ENCODE results near the gene TXNDC16.

Gene TXNDC16

DNA sequence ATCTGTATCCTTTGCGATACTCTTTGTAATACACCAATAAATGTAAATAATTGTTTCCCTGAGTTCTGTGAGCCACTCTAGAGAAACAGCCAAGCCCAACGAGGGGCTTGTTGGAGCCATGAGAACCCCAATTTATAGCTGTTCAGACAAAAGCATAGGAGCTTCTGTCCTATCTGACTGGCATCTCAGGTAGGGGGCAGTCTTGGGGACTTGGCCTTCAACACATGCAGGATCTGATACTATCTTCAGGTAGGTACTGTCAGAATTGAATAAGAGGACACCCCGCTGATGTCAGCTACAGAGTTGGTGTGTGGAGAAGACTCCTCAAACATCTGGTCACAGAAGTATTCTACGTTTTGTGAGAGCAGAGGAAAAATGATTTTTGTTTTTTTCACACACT lies 25.3 kb downstream of the TXNDC16 start:
- no peak for DNase-seq (ENCODE audit: low read depth, low spot score)
- ChIA-PET POLR2A (no interaction called here), CTCF (no interaction called here)
- TF ChIP-seq, protein P1, sequence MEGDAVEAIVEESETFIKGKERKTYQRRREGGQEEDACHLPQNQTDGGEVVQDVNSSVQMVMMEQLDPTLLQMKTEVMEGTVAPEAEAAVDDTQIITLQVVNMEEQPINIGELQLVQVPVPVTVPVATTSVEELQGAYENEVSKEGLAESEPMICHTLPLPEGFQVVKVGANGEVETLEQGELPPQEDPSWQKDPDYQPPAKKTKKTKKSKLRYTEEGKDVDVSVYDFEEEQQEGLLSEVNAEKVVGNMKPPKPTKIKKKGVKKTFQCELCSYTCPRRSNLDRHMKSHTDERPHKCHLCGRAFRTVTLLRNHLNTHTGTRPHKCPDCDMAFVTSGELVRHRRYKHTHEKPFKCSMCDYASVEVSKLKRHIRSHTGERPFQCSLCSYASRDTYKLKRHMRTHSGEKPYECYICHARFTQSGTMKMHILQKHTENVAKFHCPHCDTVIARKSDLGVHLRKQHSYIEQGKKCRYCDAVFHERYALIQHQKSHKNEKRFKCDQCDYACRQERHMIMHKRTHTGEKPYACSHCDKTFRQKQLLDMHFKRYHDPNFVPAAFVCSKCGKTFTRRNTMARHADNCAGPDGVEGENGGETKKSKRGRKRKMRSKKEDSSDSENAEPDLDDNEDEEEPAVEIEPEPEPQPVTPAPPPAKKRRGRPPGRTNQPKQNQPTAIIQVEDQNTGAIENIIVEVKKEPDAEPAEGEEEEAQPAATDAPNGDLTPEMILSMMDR (IDR thresholded peaks at IDR 0.05; ENCODE audit: insufficient read depth, low read length, missing control alignments) = no peak
- H3K4me3 ChIP-seq (ENCODE audit: low read depth, low read length) = no peak overlapping the region

DNA sequence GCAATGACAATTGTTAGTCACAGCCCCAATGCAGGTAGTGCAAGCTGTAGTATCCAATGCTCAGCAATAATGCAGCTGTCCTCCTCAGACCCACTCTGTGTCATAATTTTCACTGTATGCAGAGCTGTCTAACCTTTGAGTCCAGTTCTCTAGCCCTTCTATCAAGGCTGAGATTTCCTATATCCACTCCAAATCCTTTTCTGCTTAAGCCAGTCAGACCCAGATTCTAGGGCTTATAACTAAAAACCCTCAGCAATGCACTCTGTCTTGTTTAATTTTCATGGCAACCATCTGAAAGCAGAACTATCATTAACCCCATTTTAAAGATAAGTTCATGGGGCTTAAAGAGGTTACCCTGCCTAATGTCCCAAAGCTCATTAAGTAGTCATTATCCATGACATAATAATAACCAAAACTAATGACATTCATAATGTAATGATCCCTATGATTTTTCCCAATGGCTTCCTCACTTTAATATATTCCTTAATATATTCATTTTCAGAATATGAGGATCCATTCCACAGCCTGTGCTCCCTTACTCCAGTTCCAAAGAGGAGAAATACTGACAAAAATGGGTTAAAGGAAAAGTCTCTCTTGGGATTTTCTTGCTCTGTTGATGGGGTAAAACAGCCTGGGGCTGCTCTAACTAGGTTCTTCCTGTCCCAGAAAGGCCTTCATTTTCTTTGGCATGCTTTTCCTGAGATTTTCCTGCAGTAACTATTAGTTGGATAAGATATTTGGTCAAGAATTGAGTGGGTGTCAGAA lies 29.5 kb downstream of the TXNDC16 start:
- POLR2A ChIA-PET = no interaction called here
- CTCF ChIA-PET = interaction anchor here (1.4 kb wide), 1 partner anchor 29 kb away, joined by 5 read pairs; the partner anchor contains the start of gene TXNDC16
- no peak for DNase-seq (ENCODE audit: low read depth, low spot score)
- no peak overlapping the region for H3K4me3 ChIP-seq (ENCODE audit: low read depth, low read length)
- TF ChIP-seq, protein P1 (IDR thresholded peaks at IDR 0.05; ENCODE audit: insufficient read depth, low read length, missing control alignments) = no peak

DNA sequence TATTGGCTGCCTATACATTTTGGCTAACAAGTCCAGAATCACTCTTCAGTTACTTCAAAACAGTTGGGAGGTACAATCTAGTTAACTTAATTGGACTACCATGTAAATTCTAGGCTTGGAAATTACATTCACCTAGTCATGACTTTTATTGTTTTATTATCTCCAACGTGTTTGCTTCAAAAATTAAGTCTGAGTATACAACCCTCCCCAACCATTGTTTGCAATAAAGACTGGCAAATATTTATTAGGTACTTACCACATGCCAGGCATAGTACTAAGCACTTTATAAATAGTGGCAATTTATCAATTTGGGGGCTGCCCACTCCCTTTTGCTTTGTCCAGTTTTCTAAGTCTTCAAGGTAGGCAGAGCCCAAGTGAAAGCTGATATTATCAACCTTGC lies 30.3 kb downstream of the TXNDC16 start:
- no peak for DNase-seq (ENCODE audit: low read depth, low spot score)
- ChIA-PET POLR2A (no interaction called here), CTCF (no interaction called here)
- no peak overlapping the region for H3K4me3 ChIP-seq (ENCODE audit: low read depth, low read length)
- TF ChIP-seq, protein P1 (IDR thresholded peaks at IDR 0.05; ENCODE audit: insufficient read depth, low read length, missing control alignments) = no peak

DNA sequence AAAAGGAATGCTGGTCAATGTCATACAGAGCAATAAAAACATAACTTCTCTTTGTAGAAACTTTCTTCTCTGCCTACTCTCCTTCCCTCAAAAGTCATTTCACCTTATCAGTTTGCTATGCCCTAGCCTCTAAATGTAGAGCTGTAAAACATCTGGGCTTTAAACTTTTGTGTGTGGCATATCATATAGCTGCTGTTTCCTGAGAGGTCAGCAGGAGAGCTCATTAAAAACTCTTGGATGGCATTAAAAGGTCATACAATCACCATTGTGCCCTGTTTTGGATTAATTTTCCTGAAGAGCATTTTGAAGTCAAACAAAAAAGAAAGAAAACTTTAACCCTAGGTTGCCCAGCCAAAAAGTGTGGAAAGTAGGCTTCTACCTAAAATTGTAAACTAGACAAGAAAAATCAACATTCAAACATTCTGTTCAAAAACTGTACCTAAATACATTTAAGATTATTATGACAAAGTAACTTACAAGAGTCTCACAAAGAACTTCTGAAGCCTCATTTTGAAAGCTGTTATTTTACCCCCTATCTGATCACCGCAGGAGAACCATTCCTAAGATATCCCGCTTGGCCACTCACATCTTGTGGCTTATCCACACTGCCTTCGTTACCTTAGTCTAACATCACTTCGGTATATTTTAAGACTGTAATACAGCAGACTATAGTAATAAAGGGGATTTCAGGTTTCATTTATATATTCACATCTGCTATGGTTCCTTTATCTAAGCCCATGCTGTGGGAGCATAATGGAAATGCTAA lies 38.1 kb downstream of the TXNDC16 start:
- POLR2A ChIA-PET = no interaction called here
- TF ChIP-seq, protein P1 (IDR thresholded peaks at IDR 0.05; ENCODE audit: insufficient read depth, low read length, missing control alignments) = no peak
- no peak for DNase-seq (ENCODE audit: low read depth, low spot score)
- CTCF ChIA-PET = no interaction called here
- H3K4me3 ChIP-seq (ENCODE audit: low read depth, low read length) = no peak overlapping the region

DNA sequence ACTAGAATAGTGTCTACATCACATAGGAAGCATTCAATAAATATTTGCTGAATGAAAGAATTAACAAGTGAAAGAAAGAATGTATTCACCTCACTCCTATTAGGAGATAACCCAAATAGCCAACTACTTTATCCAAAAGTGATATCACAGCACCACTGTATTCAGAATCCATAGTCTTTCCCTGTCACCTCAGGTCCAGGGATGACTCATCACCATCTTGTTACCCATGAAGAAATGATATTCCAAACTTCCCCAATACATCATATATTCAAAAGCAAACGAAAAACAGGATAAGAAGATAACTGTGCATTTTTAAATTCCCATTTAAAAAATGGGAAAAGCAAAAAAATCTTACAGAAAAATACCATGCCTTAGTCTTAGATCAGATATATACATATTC lies 39.1 kb downstream of the TXNDC16 start:
- ChIA-PET CTCF (no interaction called here), POLR2A (no interaction called here)
- H3K4me3 ChIP-seq (ENCODE audit: low read depth, low read length) = no peak overlapping the region
- TF ChIP-seq, protein P1 (IDR thresholded peaks at IDR 0.05; ENCODE audit: insufficient read depth, low read length, missing control alignments) = no peak
- DNase-seq (ENCODE audit: low read depth, low spot score) = no peak

DNA sequence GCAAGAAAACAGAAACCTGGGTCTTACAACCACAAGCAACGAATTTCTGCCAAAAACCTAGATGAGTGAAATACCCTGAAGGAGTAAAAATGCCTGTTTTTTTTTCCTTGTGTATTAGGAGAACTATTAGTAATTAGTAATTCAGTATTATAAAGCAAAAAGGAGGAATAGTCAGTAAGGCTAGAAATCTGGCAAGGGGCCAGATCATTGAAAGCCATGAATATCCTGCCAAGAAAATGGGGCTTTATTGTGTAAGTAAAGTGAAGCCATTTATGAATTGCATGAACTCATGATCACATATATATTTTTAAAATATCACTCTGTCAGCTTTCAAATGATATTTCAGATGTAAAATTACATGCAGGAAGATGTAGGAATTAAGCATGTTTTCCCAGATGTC lies 57.9 kb downstream of the TXNDC16 start:
- no peak for DNase-seq (ENCODE audit: low read depth, low spot score)
- TF ChIP-seq, protein P1 (IDR thresholded peaks at IDR 0.05; ENCODE audit: insufficient read depth, low read length, missing control alignments) = no peak
- ChIA-PET CTCF (interaction anchor here (1.2 kb wide), 1 partner anchor 194 kb away, joined by 3 read pairs; no protein-coding TSS in a partner anchor), POLR2A (no interaction called here)
- H3K4me3 ChIP-seq (ENCODE audit: low read depth, low read length) = no peak overlapping the region
